Fibroblast of villous mesenchyme (primary cell): ENCODE data around the gene ZNF277. TPM values are rescaled to one million over a fixed set of nuclear protein-coding genes. Genes with fewer than 3 reads are reported as not detected.

Experiments
- DNase-seq: peaks from one replicate; pipeline ENCODE4 v3.0.0-alpha.2; 2010; ENCODE audit warnings: low read depth
- H3K4me3 ChIP-seq: 2 replicates; pipeline ENCODE4 v1.5.1; 2011; ENCODE audit warnings: low read depth, mild to moderate bottlenecking, low read length
- CTCF ChIP-seq: IDR thresholded peaks from 2 replicates; pipeline ENCODE4 v1.5.1; 2012; ENCODE audit warnings: low read depth, mild to moderate bottlenecking, low read length; ENCODE audit not compliant: insufficient read depth
- total RNA-seq: library from RNA; depleted of rRNA; stranded (reverse); fragments of >200 nt; gene quantifications from 2 replicates; pipeline ENCODE4 v1.2.3, GENCODE V29; 2012

Gene ZNF277
- total RNA-seq, 1 donor = 29.8 TPM

- no peak for TF ChIP-seq CTCF
- H3K4me3 ChIP-seq = no peak overlapping the region
Measured at GRCh38 chr7:112232212-112232978, 25.9 kb downstream of the ZNF277 start.

GRCh38 chr7:112233048-112233697 is 26.7 kb downstream of the ZNF277 start:
- TF ChIP-seq CTCF = no peak
- H3K4me3 ChIP-seq = no peak overlapping the region
- peak; percentile 10 for DNase-seq

More at GRCh38 chr7:112232212-112232978, 25.9 kb downstream of the ZNF277 start:
- no peak for DNase-seq

GRCh38 chr7:112234147-112234546 is 27.7 kb downstream of the ZNF277 start:
- TF ChIP-seq CTCF = no peak
- no peak for DNase-seq
- H3K4me3 ChIP-seq = no peak overlapping the region

GRCh38 chr7:112236597-112236996 is 30.1 kb downstream of the ZNF277 start:
- H3K4me3 ChIP-seq = no peak overlapping the region
- no peak for DNase-seq
- TF ChIP-seq CTCF = no peak

GRCh38 chr7:112238330-112238729 is 31.8 kb downstream of the ZNF277 start:
- no peak for TF ChIP-seq CTCF
- H3K4me3 ChIP-seq = no peak overlapping the region
- no peak for DNase-seq

GRCh38 chr7:112238852-112239610 is 32.5 kb downstream of the ZNF277 start:
- no peak for DNase-seq
- no peak overlapping the region for H3K4me3 ChIP-seq
- TF ChIP-seq CTCF = no peak
